Measurements from ENCODE around the gene MLF2. TPM values are rescaled to one million over a fixed set of nuclear protein-coding genes. Genes with fewer than 3 reads are reported as not detected.

Gene MLF2
- total RNA-seq, 1 experiment from 2014 or later: 303 TPM

- peaks cover 11% of the 10 kb centered on the region for H3K9me3 Mint-ChIP-seq (ENCODE audit: unreplicated experiment)
- H3K4me3 Mint-ChIP-seq (ENCODE audit: unreplicated experiment): no peak overlapping the region
- no peak for DNase-seq
- POLR2A ChIA-PET: no interaction called here
- TF ChIP-seq CTCF (IDR thresholded peaks at IDR 0.05; ENCODE audit: insufficient read depth in 1 of 2, low read depth in 1 of 2, low read length in 1 of 2, severe bottlenecking in 1 of 2, unreplicated experiment in 1 of 2): no peak
- Histone ChIP-seq H3K9me3 (no peaks in the 10 kb centered on the region), H3K27me3 (replicated peaks; ENCODE audit: control insufficient read depth, insufficient read depth, low read length) (no peaks in the 10 kb centered on the region), H3K4me1 (no peaks in the 10 kb centered on the region), H3K4me3 (ENCODE audit: low read depth, low read length) (no peak overlapping the region), H3K36me3 (ENCODE audit: control insufficient read depth, insufficient read depth, low read length) (no peaks in the 10 kb centered on the region)
- intact Hi-C loops (cut with micrococcal nuclease; ENCODE audit: unreplicated experiment): no loop called here
- CTCF ChIA-PET: no interaction called here
- no peaks in the 10 kb centered on the region for H3K36me3 Mint-ChIP-seq (ENCODE audit: insufficient read depth, unreplicated experiment)
- H3K27ac Mint-ChIP-seq (ENCODE audit: unreplicated experiment): no peak overlapping the region
- no TSS peak for BruUV-seq (replicated peaks)
- H3K27me3 Mint-ChIP-seq (ENCODE audit: insufficient read depth, unreplicated experiment): no peaks in the 10 kb centered on the region
- peaks cover 8% of the 10 kb centered on the region for H3K4me1 Mint-ChIP-seq (ENCODE audit: low read depth, unreplicated experiment)
Measured at GRCh38 chr12:6790496-6791150, 37.7 kb upstream of the MLF2 start.

- H3K9me3 ChIP-seq: no peaks in the 10 kb centered on the region
- no peak within 1 kb of the TSS for H3K27ac Mint-ChIP-seq (ENCODE audit: unreplicated experiment)
- no TSS peak for BruUV-seq (replicated peaks)
- no peaks in the 10 kb centered on the region for H3K4me1 ChIP-seq
- no peak for TF ChIP-seq CTCF (IDR thresholded peaks at IDR 0.05; ENCODE audit: insufficient read depth in 1 of 2, low read depth in 1 of 2, low read length in 1 of 2, severe bottlenecking in 1 of 2, unreplicated experiment in 1 of 2)
- H3K4me3 Mint-ChIP-seq (ENCODE audit: unreplicated experiment): no peak within 1 kb of the TSS
- POLR2A ChIA-PET: no interaction called here
- no peaks in the 10 kb centered on the region for H3K9me3 Mint-ChIP-seq (ENCODE audit: unreplicated experiment)
- H3K27me3 Mint-ChIP-seq (ENCODE audit: insufficient read depth, unreplicated experiment): no peaks in the 10 kb centered on the region
- H3K4me1 Mint-ChIP-seq (ENCODE audit: low read depth, unreplicated experiment): no peaks in the 10 kb centered on the region
- intact Hi-C loops (cut with micrococcal nuclease; ENCODE audit: unreplicated experiment): no loop called here
- DNase-seq: no peak
- CTCF ChIA-PET: interaction anchor here (1.2 kb wide), 1 partner anchor 36 kb away, joined by 4 read pairs; the partner anchor contains the start of gene MLF2
- no peak within 1 kb of the TSS for H3K4me3 ChIP-seq (ENCODE audit: low read depth, low read length)
- no peaks in the 10 kb centered on the region for H3K27me3 ChIP-seq (replicated peaks; ENCODE audit: control insufficient read depth, insufficient read depth, low read length)
- no peaks in the 10 kb centered on the region for H3K36me3 Mint-ChIP-seq (ENCODE audit: insufficient read depth, unreplicated experiment)
- no peaks in the 10 kb centered on the region for H3K36me3 ChIP-seq (ENCODE audit: control insufficient read depth, insufficient read depth, low read length)
Measured at GRCh38 chr12:6788972-6789924, 36.3 kb upstream of the MLF2 start, which contains the start of gene CD4. CD4 (plus strand) TSS chr12:6789528; CDS start chr12:6800139, 10,611 bp downstream.

GRCh38 chr12:6787309-6787708, 34.4 kb upstream of the MLF2 start:
- no peaks in the 10 kb centered on the region for H3K4me1 Mint-ChIP-seq (ENCODE audit: low read depth, unreplicated experiment)
- H3K27me3 Mint-ChIP-seq (ENCODE audit: insufficient read depth, unreplicated experiment): no peaks in the 10 kb centered on the region
- Histone ChIP-seq H3K9me3 (no peaks in the 10 kb centered on the region), H3K4me1 (no peaks in the 10 kb centered on the region), H3K27me3 (replicated peaks; ENCODE audit: control insufficient read depth, insufficient read depth, low read length) (no peaks in the 10 kb centered on the region), H3K36me3 (ENCODE audit: control insufficient read depth, insufficient read depth, low read length) (no peaks in the 10 kb centered on the region), H3K4me3 (ENCODE audit: low read depth, low read length) (no peak overlapping the region)
- POLR2A ChIA-PET: no interaction called here
- H3K36me3 Mint-ChIP-seq (ENCODE audit: insufficient read depth, unreplicated experiment): no peaks in the 10 kb centered on the region
- CTCF ChIA-PET: no interaction called here
- TF ChIP-seq CTCF (IDR thresholded peaks at IDR 0.05; ENCODE audit: insufficient read depth in 1 of 2, low read depth in 1 of 2, low read length in 1 of 2, severe bottlenecking in 1 of 2, unreplicated experiment in 1 of 2): no peak
- BruUV-seq (replicated peaks): no TSS peak
- no peaks in the 10 kb centered on the region for H3K9me3 Mint-ChIP-seq (ENCODE audit: unreplicated experiment)
- intact Hi-C loops (cut with micrococcal nuclease; ENCODE audit: unreplicated experiment): no loop called here
- no peak overlapping the region for H3K27ac Mint-ChIP-seq (ENCODE audit: unreplicated experiment)
- DNase-seq: no peak
- H3K4me3 Mint-ChIP-seq (ENCODE audit: unreplicated experiment): no peak overlapping the region
